Spinal cord (tissue), 10 donors: ENCODE results near the gene ARFRP1. TPM values are rescaled to one million over a fixed set of nuclear protein-coding genes. Genes with fewer than 3 reads are reported as not detected.
A peak's percentile ranks its signal among the peaks of the same experiment; 100 is the strongest.

Experiments used
- DNase-seq, 6 donors: peaks; one replicate each; pipeline versions ENCODE4 v3.0.0 to v3.0.0-alpha.2; 2013 to 2015; ENCODE audit warnings: low spot score in 6 of 6, low read depth in 4 of 6
- H3K27ac ChIP-seq: one replicate; pipeline ENCODE4 v1.5.1; 2013; ENCODE audit warnings: low read depth, low read length, control low read depth
- H3K27me3 ChIP-seq: one replicate; pipeline ENCODE4 v1.6.1; 2013; ENCODE audit warnings: low read length; ENCODE audit not compliant: control insufficient read depth, insufficient read depth
- H3K36me3 ChIP-seq: one replicate; pipeline ENCODE4 v1.6.1; 2013; ENCODE audit warnings: low read length; ENCODE audit not compliant: control insufficient read depth, insufficient read depth
- H3K4me1 ChIP-seq: one replicate; pipeline ENCODE4 v1.6.1; 2013; ENCODE audit warnings: low read length; ENCODE audit not compliant: control insufficient read depth, insufficient read depth
- H3K4me3 ChIP-seq: one replicate; pipeline ENCODE4 v1.5.1; 2013; ENCODE audit warnings: low read depth, low read length, control low read depth
- H3K9me3 ChIP-seq: one replicate; pipeline ENCODE4 v1.6.1; 2013; ENCODE audit warnings: low read length; ENCODE audit not compliant: control insufficient read depth, insufficient read depth
- WGBS: methylation state at CpG from one replicate; pipeline ENCODE4 v1.1.5; 2013; ENCODE audit warnings: missing lambda C conversion rate; ENCODE audit not compliant: insufficient coverage; 5-methylcytosine and 5-hydroxymethylcytosine counted together
- long read RNA-seq, 4 donors: transcript quantifications; one replicate each; lab custom pipeline, GENCODE V29; 2026
- polyA plus RNA-seq, 2 donors: library from polyadenylated mRNA; unstranded; fragments of 120-200 nt; gene quantifications; one replicate each; pipeline ENCODE4 v1.2.1, GENCODE V29; 2013; ENCODE audit not compliant: insufficient read length in 2 of 2
- total RNA-seq, 2 donors: library from RNA; depleted of rRNA in 1 of 2; stranded (reverse); fragments of 120-200 nt in 1 of 2; fragments of >200 nt in 1 of 2; gene quantifications; one replicate each; pipeline versions ENCODE4 v1.2.3 to v1.2.4, GENCODE V29; 2013 to 2014
- donor health status: healthy.

Gene ARFRP1
- 10 to 100 TPM; 19.5 to 46.6 TPM for total RNA-seq
- 10 to 100 TPM; 52.0 to 57.8 TPM for polyA plus RNA-seq
- long read RNA-seq, donor 1, transcript ARFRP1-214 (8 exons, 2,559 nt): major isoform, 8 of 54 reads
- long read RNA-seq, donor 1, partial matches to known transcripts: 35 of 54 reads
- long read RNA-seq, donor 1, other reads (novel, unspliced or antisense): 6 of 54 reads
- long read RNA-seq, donor 2, partial matches to known transcripts: 0 of 2 reads
- long read RNA-seq, donor 2, other reads (novel, unspliced or antisense): 0 of 2 reads
- long read RNA-seq, donor 3, partial matches to known transcripts: 0 of 6 reads
- long read RNA-seq, donor 3, other reads (novel, unspliced or antisense): 0 of 6 reads
- long read RNA-seq, donor 4, transcript ARFRP1-208 (7 exons, 2,974 nt): major isoform, 5 of 222 reads
- long read RNA-seq, donor 4, partial matches to known transcripts: 199 of 222 reads
- long read RNA-seq, donor 4, other reads (novel, unspliced or antisense): 12 of 222 reads

GRCh38 chr20:63707558-63708300 is at the start of gene ARFRP1, which contains the start of gene ZGPAT:
TSS of gene ARFRP1 (minus strand) at chr20:63707976. CDS start at chr20:63707091, 885 bp downstream.
TSS of gene ZGPAT (plus strand) at chr20:63708039. CDS start at chr20:63708581, 542 bp downstream.
- H3K4me3 ChIP-seq: peak within 1 kb of the TSS; percentile 64
- H3K27ac ChIP-seq: no peak within 1 kb of the TSS
- WGBS: under 1% methylated on average over 98 of the region's 98 CpGs
- H3K4me1 ChIP-seq: peaks cover 28% of the 10 kb centered on the region
- peak; percentile 67 to 97 (median 82) for DNase-seq
- no peaks in the 10 kb centered on the region for H3K9me3 ChIP-seq
- H3K27me3 ChIP-seq: no peaks in the 10 kb centered on the region
- peaks cover 70% of the 10 kb centered on the region for H3K36me3 ChIP-seq

GRCh38 chr20:63756648-63756991 is 48.8 kb upstream of the ARFRP1 start:
- H3K4me1 ChIP-seq: no peaks in the 10 kb centered on the region
- peaks cover 26% of the 10 kb centered on the region for H3K36me3 ChIP-seq
- no peak overlapping the region for H3K27ac ChIP-seq
- DNase-seq: no peak
- H3K4me3 ChIP-seq: no peak overlapping the region
- no peaks in the 10 kb centered on the region for H3K27me3 ChIP-seq
- H3K9me3 ChIP-seq: no peaks in the 10 kb centered on the region
- WGBS: 100% methylated on average over 2 of the region's 8 CpGs

GRCh38 chr20:63755933-63756647 is 48.3 kb upstream of the ARFRP1 start:
- Histone ChIP-seq H3K27ac (no peak overlapping the region), H3K36me3 (peaks cover 29% of the 10 kb centered on the region), H3K27me3 (no peaks in the 10 kb centered on the region), H3K4me3 (no peak overlapping the region), H3K9me3 (no peaks in the 10 kb centered on the region), H3K4me1 (no peaks in the 10 kb centered on the region)
- 85% methylated on average over 17 of the region's 18 CpGs for WGBS
- no peak for DNase-seq

GRCh38 chr20:63754008-63754407 is 46.2 kb upstream of the ARFRP1 start:
- no peaks in the 10 kb centered on the region for H3K27me3 ChIP-seq
- no peak overlapping the region for H3K4me3 ChIP-seq
- H3K9me3 ChIP-seq: no peaks in the 10 kb centered on the region
- WGBS: 82% methylated on average over 10 of the region's 16 CpGs
- DNase-seq: no peak
- peaks cover 41% of the 10 kb centered on the region for H3K36me3 ChIP-seq
- peaks cover 5% of the 10 kb centered on the region for H3K4me1 ChIP-seq
- H3K27ac ChIP-seq: no peak overlapping the region

- WGBS: 91% methylated on average over 13 of the region's 13 CpGs
- Histone ChIP-seq H3K27me3 (no peaks in the 10 kb centered on the region), H3K9me3 (no peaks in the 10 kb centered on the region), H3K4me3 (no peak overlapping the region), H3K36me3 (peaks cover 48% of the 10 kb centered on the region), H3K4me1 (peaks cover 5% of the 10 kb centered on the region), H3K27ac (no peak overlapping the region)
- no peak for DNase-seq
Measured at GRCh38 chr20:63753381-63753780, 45.6 kb upstream of the ARFRP1 start.

GRCh38 chr20:63752411-63753101 is 44.8 kb upstream of the ARFRP1 start:
- H3K4me3 ChIP-seq: no peak overlapping the region
- H3K36me3 ChIP-seq: peaks cover 56% of the 10 kb centered on the region
- 86% methylated on average over 50 of the region's 50 CpGs for WGBS
- no peaks in the 10 kb centered on the region for H3K27me3 ChIP-seq
- no peaks in the 10 kb centered on the region for H3K9me3 ChIP-seq
- no peak overlapping the region for H3K27ac ChIP-seq
- DNase-seq: no peak
- peaks cover 5% of the 10 kb centered on the region for H3K4me1 ChIP-seq

GRCh38 chr20:63751471-63752271 is 43.9 kb upstream of the ARFRP1 start:
- Histone ChIP-seq H3K4me3 (no peak overlapping the region), H3K27me3 (no peaks in the 10 kb centered on the region), H3K36me3 (peaks cover 62% of the 10 kb centered on the region), H3K4me1 (peaks cover 5% of the 10 kb centered on the region), H3K9me3 (no peaks in the 10 kb centered on the region), H3K27ac (no peak overlapping the region)
- 82% methylated on average over 32 of the region's 45 CpGs for WGBS
- DNase-seq: no peak

- no peak overlapping the region for H3K27ac ChIP-seq
- DNase-seq: no peak
Measured at GRCh38 chr20:63750807-63751470, 43.2 kb upstream of the ARFRP1 start.

More at GRCh38 chr20:63750807-63751470, 43.2 kb upstream of the ARFRP1 start:
- Histone ChIP-seq H3K4me3 (no peak overlapping the region), H3K36me3 (peaks cover 69% of the 10 kb centered on the region), H3K4me1 (peaks cover 5% of the 10 kb centered on the region), H3K9me3 (no peaks in the 10 kb centered on the region), H3K27me3 (no peaks in the 10 kb centered on the region)
- 73% methylated on average over 20 of the region's 26 CpGs for WGBS
